Fibroblast of lung (primary cell): Measurements from ENCODE around the gene KCNRG.

ENCODE experiments used
- CTCF ChIP-seq, 2 donors: IDR thresholded peaks in 1 of 2; conservative IDR thresholded peaks in 1 of 2; 1 replicate in 1 of 2; 2 replicates in 1 of 2; pipeline ENCODE4 v1.5.1; 2011 to 2012; ENCODE audit warnings: low read length in 2 of 2, control low read depth in 1 of 2, inconsistent platforms in 1 of 2, low read depth in 1 of 2, mild to moderate bottlenecking in 1 of 2
- EZH2 ChIP-seq: IDR thresholded peaks from 2 replicates; pipeline ENCODE4 v1.5.1; 2012; ENCODE audit warnings: low read length, control low read depth, mild to moderate bottlenecking; ENCODE audit errors: missing control alignments

- TF ChIP-seq CTCF (conservative IDR thresholded peaks at IDR 0.05 in 1 of 2, IDR thresholded peaks at IDR 0.05 in 1 of 2; ENCODE audit: low read depth in 1 of 2, low read length in 2 of 2) (no peak), EZH2 (no peak)
These were observed 22.5 kb downstream of the KCNRG start for GRCh38 chr13:50037788-50038187.
